H9 (cell line): ENCODE data around the gene EFEMP1. TPM values are rescaled to one million over a fixed set of nuclear protein-coding genes. Genes with fewer than 3 reads are reported as not detected.

Experiments used
- DNase-seq: peaks from one replicate; pipeline ENCODE4 v3.0.0-alpha.2; 2017
- H2AFZ ChIP-seq: one replicate; pipeline ENCODE4 v1.6.1; 2013; ENCODE audit warnings: mild to moderate bottlenecking, low read length, control low read depth, moderate library complexity
- H2AK5ac ChIP-seq: 2 replicates; pipeline ENCODE4 v1.6.1; 2013; ENCODE audit warnings: low read length, control low read depth, mixed read lengths; ENCODE audit not compliant: insufficient read length
- H2BK120ac ChIP-seq: one replicate; pipeline ENCODE4 v1.6.1; 2013; ENCODE audit warnings: low read depth, mild to moderate bottlenecking, low read length, control low read depth, inconsistent platforms; ENCODE audit not compliant: poor library complexity, severe bottlenecking
- H2BK12ac ChIP-seq: 2 replicates; pipeline ENCODE4 v1.6.1; 2013; ENCODE audit warnings: low read length, control low read depth, mixed read lengths, low read depth; ENCODE audit not compliant: insufficient read length
- H2BK15ac ChIP-seq: 2 replicates; pipeline ENCODE4 v1.6.1; 2013; ENCODE audit warnings: low read depth, low read length, control low read depth
- H2BK20ac ChIP-seq: one replicate; pipeline ENCODE4 v1.6.1; 2013; ENCODE audit warnings: low read depth, mild to moderate bottlenecking, low read length, control low read depth, inconsistent platforms; ENCODE audit not compliant: poor library complexity, severe bottlenecking
- H2BK5ac ChIP-seq: 2 replicates; pipeline ENCODE4 v1.6.1; 2013; ENCODE audit warnings: low read length, control low read depth, mixed read lengths; ENCODE audit not compliant: insufficient read length
- H3K14ac ChIP-seq: 2 replicates; pipeline ENCODE4 v1.6.1; 2013; ENCODE audit warnings: low read length, control low read depth; ENCODE audit not compliant: insufficient read depth
- H3K18ac ChIP-seq: 2 replicates; pipeline ENCODE4 v1.6.1; 2013; ENCODE audit warnings: low read depth, mild to moderate bottlenecking, mixed read lengths, low read length, control low read depth; ENCODE audit not compliant: insufficient read length
- H3K23ac ChIP-seq: 2 replicates; pipeline ENCODE4 v1.6.1; 2013; ENCODE audit warnings: low read length, control low read depth, mixed read lengths, low read depth; ENCODE audit not compliant: insufficient read length
- H3K23me2 ChIP-seq: 2 replicates; pipeline ENCODE4 v1.6.1; 2013; ENCODE audit warnings: low read depth, mild to moderate bottlenecking, mixed read lengths, low read length, control low read depth; ENCODE audit not compliant: insufficient read length, poor library complexity, severe bottlenecking
- H3K27ac ChIP-seq: 2 replicates; pipeline ENCODE4 v1.5.1; 2013; ENCODE audit warnings: low read length, control low read depth, mixed read lengths, low read depth; ENCODE audit not compliant: insufficient read length
- H3K27me3 ChIP-seq: 2 replicates; pipeline ENCODE4 v1.6.1; 2013; ENCODE audit warnings: low read length, control low read depth, inconsistent platforms; ENCODE audit not compliant: insufficient read depth
- H3K4ac ChIP-seq: 2 replicates; pipeline ENCODE4 v1.6.1; 2013; ENCODE audit warnings: low read depth, mild to moderate bottlenecking, control low read depth, inconsistent platforms, low read length, moderate library complexity
- H3K4me1 ChIP-seq: 2 replicates; pipeline ENCODE4 v1.6.1; 2013; ENCODE audit warnings: low read length, control low read depth, inconsistent platforms; ENCODE audit not compliant: insufficient read depth
- H3K4me2 ChIP-seq: 2 replicates; pipeline ENCODE4 v1.6.1; 2013; ENCODE audit warnings: low read length, control low read depth, mixed read lengths; ENCODE audit not compliant: insufficient read length, insufficient read depth
- H3K56ac ChIP-seq: 2 replicates; pipeline ENCODE4 v1.6.1; 2013; ENCODE audit warnings: low read depth, mild to moderate bottlenecking, mixed read lengths, low read length, control low read depth; ENCODE audit not compliant: insufficient read length
- H3K79me1 ChIP-seq: 2 replicates; pipeline ENCODE4 v1.6.1; 2013; ENCODE audit warnings: low read depth, mild to moderate bottlenecking, moderate library complexity, low read length, control low read depth, inconsistent platforms; ENCODE audit not compliant: insufficient read depth, poor library complexity, severe bottlenecking
- H3K79me2 ChIP-seq: 2 replicates; pipeline ENCODE4 v1.6.1; 2013; ENCODE audit warnings: low read length, control low read depth, inconsistent platforms; ENCODE audit not compliant: insufficient read depth
- H3K9ac ChIP-seq: 2 replicates; pipeline ENCODE4 v1.6.1; 2013; ENCODE audit warnings: low read length, control low read depth, mixed read lengths; ENCODE audit not compliant: insufficient read length; ENCODE audit errors: extremely low read depth
- H3K9me3 ChIP-seq: one replicate; pipeline ENCODE4 v1.6.1; 2013; ENCODE audit warnings: low read depth, low read length, inconsistent platforms; ENCODE audit not compliant: control insufficient read depth
- H3T11ph ChIP-seq: one replicate; pipeline ENCODE4 v1.6.1; 2013; ENCODE audit warnings: mild to moderate bottlenecking, low read length, control low read depth, inconsistent platforms
- H4K20me1 ChIP-seq: one replicate; pipeline ENCODE4 v1.6.1; 2013; ENCODE audit not compliant: control insufficient read depth, insufficient read length, insufficient read depth
- H4K5ac ChIP-seq: 2 replicates; pipeline ENCODE4 v1.6.1; 2013; ENCODE audit warnings: low read depth, mild to moderate bottlenecking, mixed read lengths, low read length, control low read depth; ENCODE audit not compliant: insufficient read length
- H4K8ac ChIP-seq: replicated peaks from 2 replicates; pipeline ENCODE4 v1.6.1; 2013; ENCODE audit warnings: low read length, control low read depth, mixed read lengths, low read depth; ENCODE audit not compliant: insufficient read length
- H4K91ac ChIP-seq: 2 replicates; pipeline ENCODE4 v1.6.1; 2013; ENCODE audit warnings: low read depth, mild to moderate bottlenecking, moderate library complexity, mixed read lengths, low read length, control low read depth; ENCODE audit not compliant: insufficient read length
- H3K27ac Mint-ChIP-seq, 3 experiments: 2 replicates in 2 of 3; 3 replicates in 1 of 3; pipeline ENCODE4 v1.8.0; 2020 to 2021; ENCODE audit warnings: mixed read lengths in 3 of 3, mild to moderate bottlenecking in 1 of 3, moderate library complexity in 1 of 3
- H3K27me3 Mint-ChIP-seq: 2 replicates; pipeline ENCODE4 v1.8.0; 2021; ENCODE audit warnings: low read depth, mild to moderate bottlenecking, moderate library complexity, mixed read lengths
- H3K36me3 Mint-ChIP-seq, 3 experiments: 2 replicates in 2 of 3; 3 replicates in 1 of 3; pipeline ENCODE4 v1.8.0; 2020 to 2021; ENCODE audit warnings: low read depth in 3 of 3, mixed read lengths in 3 of 3; ENCODE audit not compliant: insufficient read depth in 1 of 3
- H3K4me1 Mint-ChIP-seq, 2 experiments: 2 replicates each; pipeline ENCODE4 v1.8.0; 2020; ENCODE audit warnings: mixed read lengths in 2 of 2
- H3K4me3 Mint-ChIP-seq, 2 experiments: 2 replicates in 1 of 2; 3 replicates in 1 of 2; pipeline ENCODE4 v1.8.0; 2020 to 2021; ENCODE audit warnings: mild to moderate bottlenecking in 2 of 2, mixed read lengths in 2 of 2, moderate library complexity in 1 of 2
- H3K9me3 Mint-ChIP-seq, 2 experiments: 2 replicates in 1 of 2; 3 replicates in 1 of 2; pipeline ENCODE4 v1.8.0; 2020; ENCODE audit warnings: mild to moderate bottlenecking in 2 of 2, mixed read lengths in 2 of 2, moderate library complexity in 1 of 2
- WGBS: extraction: QIAGEN DNeasy Blood & Tissue Kit; methylation state at CpG from one replicate; pipeline ENCODE4 v1.1.7; 2013; ENCODE audit warnings: missing lambda C conversion rate, low lambda C conversion rate, mixed read lengths; ENCODE audit not compliant: insufficient read length; ENCODE audit errors: extremely low coverage; 5-methylcytosine and 5-hydroxymethylcytosine counted together
- total RNA-seq: library from RNA; stranded (reverse); gene quantifications from 2 replicates; pipeline ENCODE4 v1.2.1, GENCODE V29; 2021
- TF ChIP-seq, protein P1 (sequence below): fragments of 200-600 bp; sonication (generic); conservative IDR thresholded peaks from 3 replicates; pipeline ENCODE4 v1.8.0; 2021; ENCODE audit warnings: antibody characterized with exemption, mild to moderate bottlenecking

EFEMP1 gene
- total RNA-seq, 1 experiment from 2014 or later = 3.5 TPM

DNA sequence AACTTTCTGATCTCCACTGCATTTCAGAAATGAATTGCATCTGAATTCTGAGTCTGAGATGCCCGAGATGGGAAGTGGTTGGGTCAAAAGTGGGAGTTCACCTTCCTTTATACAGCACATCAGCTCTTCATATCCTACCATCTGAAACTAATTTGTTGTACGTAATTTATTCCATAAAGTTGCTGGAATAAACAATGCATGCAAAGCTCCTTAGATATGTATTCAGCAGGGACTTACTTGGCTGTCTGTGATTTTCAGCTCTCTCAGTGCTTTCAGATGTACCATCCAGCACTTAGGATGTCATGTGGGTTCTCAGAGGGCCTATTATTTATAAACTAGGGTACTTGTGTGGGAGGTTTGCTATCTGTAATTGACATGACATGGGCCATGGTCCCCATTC is 46.9 kb upstream of the EFEMP1 start:
- Mint-ChIP-seq H3K36me3 (no peaks in the 10 kb centered on the region; a peak in 1 of 7 replicates), H3K9me3 (no peaks in the 10 kb centered on the region), H3K27ac (no peak overlapping the region), H3K27me3 (peaks cover 7% of the 10 kb centered on the region), H3K4me1 (peaks cover 3 to 5% of the 10 kb centered on the region in 2 experiments), H3K4me3 (no peak overlapping the region)
- H3K4ac ChIP-seq = no peak overlapping the region
- no peak for DNase-seq
- H3K18ac ChIP-seq = no peak overlapping the region
- no peak overlapping the region for H2BK15ac ChIP-seq
- H2AK5ac ChIP-seq = no peak overlapping the region
- no peak overlapping the region for H3T11ph ChIP-seq
- no peak overlapping the region for H2BK5ac ChIP-seq
- no peak overlapping the region for H2BK12ac ChIP-seq
- H3K27me3 ChIP-seq = no peaks in the 10 kb centered on the region
- H3K79me2 ChIP-seq = no peaks in the 10 kb centered on the region
- H3K9ac ChIP-seq = no peak overlapping the region
- no peak overlapping the region for H3K4me2 ChIP-seq
- H3K14ac ChIP-seq = no peak overlapping the region
- no peaks in the 10 kb centered on the region for H3K23me2 ChIP-seq
- H4K91ac ChIP-seq = no peak overlapping the region
- H3K27ac ChIP-seq = no peak overlapping the region
- WGBS = no CpG with 5 or more reads among the region's 2 CpGs
- TF ChIP-seq, protein P1, sequence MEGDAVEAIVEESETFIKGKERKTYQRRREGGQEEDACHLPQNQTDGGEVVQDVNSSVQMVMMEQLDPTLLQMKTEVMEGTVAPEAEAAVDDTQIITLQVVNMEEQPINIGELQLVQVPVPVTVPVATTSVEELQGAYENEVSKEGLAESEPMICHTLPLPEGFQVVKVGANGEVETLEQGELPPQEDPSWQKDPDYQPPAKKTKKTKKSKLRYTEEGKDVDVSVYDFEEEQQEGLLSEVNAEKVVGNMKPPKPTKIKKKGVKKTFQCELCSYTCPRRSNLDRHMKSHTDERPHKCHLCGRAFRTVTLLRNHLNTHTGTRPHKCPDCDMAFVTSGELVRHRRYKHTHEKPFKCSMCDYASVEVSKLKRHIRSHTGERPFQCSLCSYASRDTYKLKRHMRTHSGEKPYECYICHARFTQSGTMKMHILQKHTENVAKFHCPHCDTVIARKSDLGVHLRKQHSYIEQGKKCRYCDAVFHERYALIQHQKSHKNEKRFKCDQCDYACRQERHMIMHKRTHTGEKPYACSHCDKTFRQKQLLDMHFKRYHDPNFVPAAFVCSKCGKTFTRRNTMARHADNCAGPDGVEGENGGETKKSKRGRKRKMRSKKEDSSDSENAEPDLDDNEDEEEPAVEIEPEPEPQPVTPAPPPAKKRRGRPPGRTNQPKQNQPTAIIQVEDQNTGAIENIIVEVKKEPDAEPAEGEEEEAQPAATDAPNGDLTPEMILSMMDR = no peak
- no peak overlapping the region for H2BK120ac ChIP-seq
- no peak overlapping the region for H4K8ac ChIP-seq
- no peak overlapping the region for H4K5ac ChIP-seq
- no peaks in the 10 kb centered on the region for H4K20me1 ChIP-seq
- no peak overlapping the region for H3K23ac ChIP-seq
- no peaks in the 10 kb centered on the region for H3K9me3 ChIP-seq
- H2AFZ ChIP-seq = no peak overlapping the region
- H3K79me1 ChIP-seq = no peaks in the 10 kb centered on the region
- H3K4me1 ChIP-seq = no peaks in the 10 kb centered on the region
- no peak overlapping the region for H2BK20ac ChIP-seq
- no peak overlapping the region for H3K56ac ChIP-seq
